Measurements from ENCODE around the gene TFB1M.

Gene TFB1M

GRCh38 chr6:155274106-155274505 is 40.2 kb downstream of the TFB1M start:
- TF ChIP-seq, protein P1, sequence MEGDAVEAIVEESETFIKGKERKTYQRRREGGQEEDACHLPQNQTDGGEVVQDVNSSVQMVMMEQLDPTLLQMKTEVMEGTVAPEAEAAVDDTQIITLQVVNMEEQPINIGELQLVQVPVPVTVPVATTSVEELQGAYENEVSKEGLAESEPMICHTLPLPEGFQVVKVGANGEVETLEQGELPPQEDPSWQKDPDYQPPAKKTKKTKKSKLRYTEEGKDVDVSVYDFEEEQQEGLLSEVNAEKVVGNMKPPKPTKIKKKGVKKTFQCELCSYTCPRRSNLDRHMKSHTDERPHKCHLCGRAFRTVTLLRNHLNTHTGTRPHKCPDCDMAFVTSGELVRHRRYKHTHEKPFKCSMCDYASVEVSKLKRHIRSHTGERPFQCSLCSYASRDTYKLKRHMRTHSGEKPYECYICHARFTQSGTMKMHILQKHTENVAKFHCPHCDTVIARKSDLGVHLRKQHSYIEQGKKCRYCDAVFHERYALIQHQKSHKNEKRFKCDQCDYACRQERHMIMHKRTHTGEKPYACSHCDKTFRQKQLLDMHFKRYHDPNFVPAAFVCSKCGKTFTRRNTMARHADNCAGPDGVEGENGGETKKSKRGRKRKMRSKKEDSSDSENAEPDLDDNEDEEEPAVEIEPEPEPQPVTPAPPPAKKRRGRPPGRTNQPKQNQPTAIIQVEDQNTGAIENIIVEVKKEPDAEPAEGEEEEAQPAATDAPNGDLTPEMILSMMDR (IDR thresholded peaks at IDR 0.05; ENCODE audit: unreplicated experiment in 3 of 3) = no peak
- Mint-ChIP-seq H3K9me3 (no peaks in the 10 kb centered on the region), H3K4me1 (peaks cover 30% of the 10 kb centered on the region), H3K27me3 (ENCODE audit: low read depth) (no peaks in the 10 kb centered on the region), H3K4me3 (no peak overlapping the region), H3K36me3 (ENCODE audit: low read depth) (peaks cover 17% of the 10 kb centered on the region), H3K27ac (peak overlapping the region in 1 of 3 experiments; percentile 76)

DNA sequence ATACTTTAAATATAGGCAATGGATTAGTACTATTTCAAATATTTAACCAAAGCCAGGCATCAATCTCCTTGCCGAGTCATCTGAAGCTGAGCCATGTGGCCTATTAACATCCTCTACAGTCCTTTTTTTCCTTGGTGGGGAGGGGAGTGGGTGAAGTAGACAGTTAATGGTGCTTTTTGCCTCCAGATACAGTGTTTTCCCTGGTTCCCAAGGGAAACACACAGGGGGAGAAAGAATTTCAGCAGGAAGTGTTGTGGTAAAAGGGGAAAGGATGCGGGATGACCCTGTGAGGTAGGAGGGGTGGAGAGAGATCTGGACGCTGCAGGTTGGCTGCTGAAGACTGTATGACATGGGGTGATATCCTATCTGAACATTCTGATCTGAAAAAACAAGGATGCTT is 40.9 kb downstream of the TFB1M start:
- no peak overlapping the region for H3K4me3 Mint-ChIP-seq
- TF ChIP-seq, protein P1 (IDR thresholded peaks at IDR 0.05; ENCODE audit: unreplicated experiment in 3 of 3) = no peak
- no peaks in the 10 kb centered on the region for H3K27me3 Mint-ChIP-seq (ENCODE audit: low read depth)
- peak overlapping the region; percentile 19 to 76 (median 53) for H3K27ac Mint-ChIP-seq
- H3K9me3 Mint-ChIP-seq = no peaks in the 10 kb centered on the region
- peaks cover 30% of the 10 kb centered on the region for H3K4me1 Mint-ChIP-seq
- peaks cover 17% of the 10 kb centered on the region for H3K36me3 Mint-ChIP-seq (ENCODE audit: low read depth)

- Mint-ChIP-seq H3K27ac (peak overlapping the region; percentile 40 to 76 (median 63)), H3K9me3 (no peaks in the 10 kb centered on the region), H3K27me3 (ENCODE audit: low read depth) (no peaks in the 10 kb centered on the region), H3K4me3 (no peak overlapping the region), H3K36me3 (ENCODE audit: low read depth) (peaks cover 22% of the 10 kb centered on the region), H3K4me1 (peaks cover 30% of the 10 kb centered on the region)
- TF ChIP-seq, protein P1 (IDR thresholded peaks at IDR 0.05; ENCODE audit: unreplicated experiment in 3 of 3) = no peak
Measured at GRCh38 chr6:155272353-155273232, 41.7 kb downstream of the TFB1M start.

DNA sequence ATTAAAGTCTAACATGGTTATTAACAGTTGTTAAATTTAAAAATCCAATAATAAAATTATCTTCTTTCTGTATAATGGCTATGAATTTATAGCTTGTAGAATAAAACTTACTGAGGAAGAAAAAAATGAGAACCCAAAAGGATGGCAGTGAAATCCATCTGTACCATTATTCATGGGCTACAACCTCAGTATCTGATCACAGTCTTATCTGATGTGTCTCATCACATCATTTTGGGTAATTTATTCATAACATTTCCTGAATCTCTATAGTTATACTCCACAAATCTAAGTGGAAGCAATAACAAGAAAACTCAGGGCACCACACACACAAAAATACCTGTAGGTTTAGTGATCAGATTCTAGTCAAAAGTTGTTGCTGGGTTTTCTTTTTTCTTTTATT is 43.1 kb downstream of the TFB1M start:
- peaks cover 29% of the 10 kb centered on the region for H3K4me1 Mint-ChIP-seq
- H3K4me3 Mint-ChIP-seq = no peak overlapping the region
- H3K36me3 Mint-ChIP-seq (ENCODE audit: low read depth) = peaks cover 30% of the 10 kb centered on the region
- H3K27ac Mint-ChIP-seq = no peak overlapping the region
- no peaks in the 10 kb centered on the region for H3K9me3 Mint-ChIP-seq
- TF ChIP-seq, protein P1 (IDR thresholded peaks at IDR 0.05; ENCODE audit: unreplicated experiment in 3 of 3) = no peak
- H3K27me3 Mint-ChIP-seq (ENCODE audit: low read depth) = no peaks in the 10 kb centered on the region

GRCh38 chr6:155270561-155271091 is 43.7 kb downstream of the TFB1M start:
- H3K36me3 Mint-ChIP-seq (ENCODE audit: low read depth) = peaks cover 31% of the 10 kb centered on the region
- peaks cover 24% of the 10 kb centered on the region for H3K4me1 Mint-ChIP-seq
- H3K4me3 Mint-ChIP-seq = no peak overlapping the region
- TF ChIP-seq, protein P1 (IDR thresholded peaks at IDR 0.05; ENCODE audit: unreplicated experiment in 3 of 3) = no peak
- H3K9me3 Mint-ChIP-seq = no peaks in the 10 kb centered on the region
- no peaks in the 10 kb centered on the region for H3K27me3 Mint-ChIP-seq (ENCODE audit: low read depth)
- no peak overlapping the region for H3K27ac Mint-ChIP-seq

Measured in nephron (organoid).